ENCODE measurements around the gene PIGZ. TPM values are rescaled to one million over a fixed set of nuclear protein-coding genes. Genes with fewer than 3 reads are reported as not detected.

PIGZ gene
- total and polyA plus RNA-seq, 9 of the 15 experiments (the other 6 are each of a cell fraction or from before 2014, with no cell fraction given): 0.15 to 1.8 (median 0.76) TPM

DNA sequence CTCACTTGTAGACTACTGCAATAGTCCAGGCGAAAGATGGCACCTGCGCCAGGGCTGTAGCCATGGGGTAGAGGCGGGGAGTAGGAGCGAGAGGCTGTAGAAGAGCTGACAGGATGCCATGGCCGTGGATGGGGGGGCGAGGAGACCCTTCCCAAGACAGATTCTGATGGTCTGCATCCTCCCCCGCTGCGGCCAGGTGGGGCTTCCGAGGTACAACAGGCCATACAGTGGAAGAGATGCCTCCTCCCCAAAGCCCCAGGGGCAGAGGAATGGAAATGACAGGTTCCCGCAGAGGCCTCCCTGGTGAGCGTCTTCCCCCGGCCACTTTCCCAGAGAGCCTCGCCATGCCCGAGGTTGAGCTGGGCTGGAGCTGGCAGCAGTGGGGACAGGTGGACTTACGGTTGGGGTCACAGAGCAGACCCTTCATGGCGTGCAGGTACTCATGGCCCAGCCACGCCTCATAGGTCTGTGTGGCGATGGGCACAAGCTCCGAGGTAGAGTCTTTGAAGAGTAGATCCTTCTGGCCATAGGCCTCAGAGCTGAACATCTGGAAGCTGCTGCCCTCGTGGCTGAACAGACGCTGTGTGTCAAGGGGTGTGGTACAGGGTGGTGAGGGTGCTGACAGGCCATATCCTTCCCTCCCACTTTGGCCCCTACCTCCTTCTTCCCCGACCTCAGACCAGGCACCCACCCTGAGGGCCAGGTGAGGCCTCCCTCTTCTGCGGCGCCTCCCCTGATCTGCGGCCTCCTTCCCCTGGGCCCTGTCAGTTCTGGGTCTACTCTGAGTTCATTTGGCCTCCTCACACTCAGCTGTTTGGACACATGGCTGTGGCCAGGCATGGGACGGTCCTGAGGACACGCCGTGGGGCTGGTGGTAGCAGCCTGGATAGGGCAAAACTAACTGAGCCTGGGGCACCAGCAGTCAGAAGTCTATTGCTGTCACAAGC, 47.4 kb upstream of the PIGZ start:
- peak overlapping the region in 1 of 2 experiments; percentile 58; a peak in 1 of 4 replicates for H3K9ac ChIP-seq (ENCODE audit: insufficient read depth in 1 of 2, low read depth in 2 of 2, low read length in 2 of 2)
- 54% methylated on average over 26 of the region's 28 CpGs for WGBS (ENCODE audit: insufficient coverage, low coverage, missing lambda C conversion rate)
- H3K9me1 ChIP-seq (ENCODE audit: control insufficient read depth, insufficient read depth, low read length): no peaks in the 10 kb centered on the region
- intact Hi-C loops (cut with micrococcal nuclease) (no loop called here), in situ Hi-C loops (cut with MboI) (no loop called here)
- no peaks in the 10 kb centered on the region for H3K9me3 ChIP-seq (replicated peaks; ENCODE audit: control insufficient read depth, insufficient read depth, low read depth, low read length)
- peaks cover 8 to 11% of the 10 kb centered on the region in 2 experiments; a peak in 4 of 5 replicates for H3K27me3 ChIP-seq (ENCODE audit: control insufficient read depth in 2 of 2, insufficient read depth in 2 of 2, low read length in 2 of 2)
- CTCF ChIA-PET (ENCODE audit: low intra/inter-chr PET ratio): no interaction called here
- peaks cover 5% of the 10 kb centered on the region; the same call in 1 of the 2 replicates for H4K20me1 ChIP-seq (replicated peaks; ENCODE audit: control insufficient read depth, insufficient read depth, low read length)
- peak; percentile 28 for TF ChIP-seq HMGN3 (IDR thresholded peaks at IDR 0.05; ENCODE audit: borderline replicate concordance, extremely low read depth, insufficient read length, low read depth, low read length)
- TF ChIP-seq GABPA (tag; conservative IDR thresholded peaks at IDR 0.05; ENCODE audit: low read depth): no peak
- TF ChIP-seq POLR2AphosphoS5 (IDR thresholded peaks at IDR 0.05; ENCODE audit: control insufficient read depth, insufficient read depth, low read depth, low read length): no peak
- peaks cover 0 to 26% of the 10 kb centered on the region in 2 experiments; a peak in 3 of 5 replicates for H3K4me1 ChIP-seq (replicated peaks in 1 of 2; ENCODE audit: control insufficient read depth in 2 of 2, insufficient read depth in 2 of 2, low read length in 2 of 2)
- POLR2A ChIA-PET: interaction anchor here (0.7 to 1.8 kb wide), 5 partner anchors 11 to 24 kb away, joined by 3 to 9 read pairs (median 3); partner anchors contain the start of gene MELTF
- no peak overlapping the region for H3K27ac ChIP-seq (ENCODE audit: extremely low read depth, low read depth, low read length)
- DNase-seq (ENCODE audit: extremely low read depth in 1 of 4, low spot score in 3 of 4) (no peak), ATAC-seq (peak; percentile 14; the same call in 1 of the 3 replicates), FAIRE-seq (no peak)
- no peak overlapping the region for H3K4me3 ChIP-seq
- H3K79me2 ChIP-seq (ENCODE audit: control insufficient read depth, insufficient read depth, low read length): no peaks in the 10 kb centered on the region
- BruUV-seq (replicated peaks): no TSS peak
- no peaks in the 10 kb centered on the region for H3K36me3 ChIP-seq (ENCODE audit: control insufficient read depth, insufficient read depth, low read length)
- H3K4me2 ChIP-seq (ENCODE audit: insufficient read depth, low read length): no peak overlapping the region
- H2AFZ ChIP-seq (ENCODE audit: low read depth, low read length): no peak overlapping the region
